MCF 10A (cell line): ENCODE measurements around the gene VPS16. TPM values are rescaled to one million over a fixed set of nuclear protein-coding genes. Genes with fewer than 3 reads are reported as not detected.

ENCODE experiments used
- BruUV-seq: library from RNA; stranded (reverse); fragments of 400-500 nt; replicated peaks from 2 replicates; lab custom pipeline; 2021; lab: Mats Ljungman, UMichigan
- CTCF ChIA-PET: fragments of 300-600 bp; sonication (Branson Sonifier 250); formaldehyde crosslinking; extraction: SDS; loops from one replicate; lab custom pipeline; 2021; ENCODE audit warnings: antibody characterized with exemption, inconsistent platforms; lab: Yijun Ruan, JAX
- POLR2A ChIA-PET: fragments of 300-600, 350-650 bp; sonication (Branson Sonifier 250); formaldehyde crosslinking; extraction: SDS; loops from one replicate; lab custom pipeline; 2020; ENCODE audit warnings: antibody characterized with exemption, inconsistent platforms; lab: Yijun Ruan, JAX
- DNase-seq: peaks from one replicate; pipeline ENCODE4 v3.0.0-alpha.2; 2018; ENCODE audit not compliant: unreplicated experiment
- H3K27ac Mint-ChIP-seq: one replicate; pipeline ENCODE4 v1.8.0; 2022; ENCODE audit warnings: mild to moderate bottlenecking, low read depth, mixed read lengths; ENCODE audit not compliant: unreplicated experiment
- H3K27me3 Mint-ChIP-seq: one replicate; pipeline ENCODE4 v1.8.0; 2022; ENCODE audit warnings: mixed read lengths; ENCODE audit not compliant: insufficient read depth, unreplicated experiment
- H3K36me3 Mint-ChIP-seq: one replicate; pipeline ENCODE4 v1.8.0; 2022; ENCODE audit warnings: mild to moderate bottlenecking, moderate library complexity, mixed read lengths; ENCODE audit not compliant: insufficient read depth, unreplicated experiment
- H3K4me1 Mint-ChIP-seq: one replicate; pipeline ENCODE4 v1.8.0; 2022; ENCODE audit warnings: mixed read lengths; ENCODE audit not compliant: insufficient read depth, unreplicated experiment
- H3K4me3 Mint-ChIP-seq: one replicate; pipeline ENCODE4 v1.8.0; 2022; ENCODE audit warnings: mild to moderate bottlenecking, moderate library complexity, mixed read lengths; ENCODE audit not compliant: unreplicated experiment
- H3K9me3 Mint-ChIP-seq: one replicate; pipeline ENCODE4 v1.8.0; 2022; ENCODE audit warnings: mixed read lengths; ENCODE audit not compliant: unreplicated experiment
- CTCF ChIP-seq: fragments of 200-600 bp; IDR thresholded peaks from one replicate; pipeline ENCODE4 v1.8.0; 2022; ENCODE audit warnings: antibody characterized with exemption, mild to moderate bottlenecking; ENCODE audit not compliant: unreplicated experiment
- intact Hi-C: fragments of 100-400 bp; cut with micrococcal nuclease; formaldehyde crosslinking; loops from 2 replicates; pipeline ENCODE4 v1.14.1; 2022
- total RNA-seq: library from RNA; stranded (reverse); gene quantifications from 2 replicates; pipeline ENCODE4 v1.2.3, GENCODE V29; 2022

Gene VPS16
- total RNA-seq, 1 experiment from 2014 or later: 32.6 TPM

GRCh38 chr20:2903686-2904085 is 63.1 kb downstream of the VPS16 start:
- H3K9me3 Mint-ChIP-seq: no peaks in the 10 kb centered on the region
- CTCF ChIA-PET: interaction anchor here (0.6 to 0.7 kb wide), 3 partner anchors 70 to 100 kb away, joined by 4 to 5 read pairs (median 4); no protein-coding TSS in a partner anchor

GRCh38 chr20:2907519-2907918 is 67.0 kb downstream of the VPS16 start:
- BruUV-seq: no TSS peak
- POLR2A ChIA-PET: interaction anchor here (0.6 to 0.9 kb wide), 4 partner anchors 17 to 331 kb away, joined by 3 to 5 read pairs (median 4); no protein-coding TSS in a partner anchor

More at GRCh38 chr20:2903686-2904085, 63.1 kb downstream of the VPS16 start:
- H3K27ac Mint-ChIP-seq: no peak overlapping the region
- POLR2A ChIA-PET: interaction anchor here (0.9 kb wide), 1 partner anchor 29 kb away, joined by 3 read pairs; no protein-coding TSS in a partner anchor
- peaks cover 10% of the 10 kb centered on the region for H3K4me1 Mint-ChIP-seq
- intact Hi-C loops: no loop called here
- no peak for TF ChIP-seq CTCF
- BruUV-seq: no TSS peak
- H3K4me3 Mint-ChIP-seq: no peak overlapping the region
- no peaks in the 10 kb centered on the region for H3K36me3 Mint-ChIP-seq
- no peak for DNase-seq
- H3K27me3 Mint-ChIP-seq: no peaks in the 10 kb centered on the region

GRCh38 chr20:2909953-2910352 is 69.4 kb downstream of the VPS16 start:
- no peaks in the 10 kb centered on the region for H3K36me3 Mint-ChIP-seq
- no peak for TF ChIP-seq CTCF
- DNase-seq: no peak
- H3K27me3 Mint-ChIP-seq: no peaks in the 10 kb centered on the region
- POLR2A ChIA-PET: no interaction called here
- H3K9me3 Mint-ChIP-seq: no peaks in the 10 kb centered on the region
- BruUV-seq: no TSS peak
- CTCF ChIA-PET: no interaction called here
- intact Hi-C loops: no loop called here
- peaks cover 5% of the 10 kb centered on the region for H3K4me1 Mint-ChIP-seq
- no peak overlapping the region for H3K27ac Mint-ChIP-seq
- no peak overlapping the region for H3K4me3 Mint-ChIP-seq

More at GRCh38 chr20:2907519-2907918, 67.0 kb downstream of the VPS16 start:
- CTCF ChIA-PET: interaction anchor here (1.6 kb wide), 1 partner anchor 11 kb away, joined by 10 read pairs; no protein-coding TSS in a partner anchor
- Mint-ChIP-seq H3K27ac (no peak overlapping the region), H3K4me3 (no peak overlapping the region), H3K27me3 (no peaks in the 10 kb centered on the region), H3K4me1 (peaks cover 5% of the 10 kb centered on the region), H3K9me3 (no peaks in the 10 kb centered on the region), H3K36me3 (no peaks in the 10 kb centered on the region)
- no peak for TF ChIP-seq CTCF
- intact Hi-C loops: no loop called here
- DNase-seq: no peak

- no TSS peak for BruUV-seq
- POLR2A ChIA-PET: interaction anchor here (1.4 kb wide), 1 partner anchor 38 kb away, joined by 3 read pairs; the partner anchor contains the start of gene PTPRA
- no peak for DNase-seq
- intact Hi-C loops: no loop called here
- no peaks in the 10 kb centered on the region for H3K9me3 Mint-ChIP-seq
- H3K4me1 Mint-ChIP-seq: peaks cover 5% of the 10 kb centered on the region
- no peak overlapping the region for H3K27ac Mint-ChIP-seq
- TF ChIP-seq CTCF: no peak
- CTCF ChIA-PET: no interaction called here
- H3K36me3 Mint-ChIP-seq: no peaks in the 10 kb centered on the region
- no peaks in the 10 kb centered on the region for H3K27me3 Mint-ChIP-seq
- H3K4me3 Mint-ChIP-seq: no peak overlapping the region
Observed at GRCh38 chr20:2911200-2911599, 70.7 kb downstream of the VPS16 start.
